Endothelial cell of umbilical vein (primary cell): ENCODE measurements around the gene ITGB8. TPM values are rescaled to one million over a fixed set of nuclear protein-coding genes. Genes with fewer than 3 reads are reported as not detected.

Source experiments
- BruUV-seq: library from RNA; stranded (reverse); fragments of 400-500 nt; replicated peaks from 2 replicates; lab custom pipeline; 2021; lab: Mats Ljungman, UMichigan
- CTCF ChIA-PET: fragments of 300-600, 350-600 bp; sonication (Branson Sonifier 250); formaldehyde crosslinking; loops from one replicate; lab custom pipeline; 2021; ENCODE audit warnings: antibody characterized with exemption, inconsistent platforms; lab: Charles Lee
- POLR2A ChIA-PET: fragments of 300-600, 350-600 bp; sonication (Branson Sonifier 250); formaldehyde crosslinking; loops from one replicate; lab custom pipeline; 2021; ENCODE audit warnings: antibody characterized with exemption, inconsistent platforms; lab: Charles Lee
- DNase-seq: peaks from one replicate; pipeline ENCODE4 v3.0.0-alpha.2; 2011; ENCODE audit warnings: low read depth, low spot score
- FAIRE-seq: peaks from 2 replicates; lab custom pipeline; 2011; peaks lifted over from hg19 to GRCh38; lab: Jason Lieb, UNC
- H2AFZ ChIP-seq: 2 replicates; pipeline ENCODE4 v1.6.0; 2012; ENCODE audit warnings: low read depth, low read length, control low read depth, inconsistent platforms
- H3K27ac ChIP-seq: 2 replicates; pipeline ENCODE4 v1.5.1; 2011; ENCODE audit warnings: low read depth, mild to moderate bottlenecking, control low read depth, low read length, moderate library complexity; ENCODE audit not compliant: insufficient read depth
- H3K27me3 ChIP-seq, 2 experiments: 2 replicates each; pipeline versions ENCODE4 v1.6.0 to v1.6.1; 2011; ENCODE audit warnings: low read length in 2 of 2, mixed read lengths in 1 of 2; ENCODE audit not compliant: control insufficient read depth in 2 of 2, insufficient read depth in 2 of 2
- H3K36me3 ChIP-seq, 2 experiments: 2 replicates in 1 of 2; 3 replicates in 1 of 2; pipeline ENCODE4 v1.5.1; 2011; ENCODE audit warnings: low read length in 2 of 2, mild to moderate bottlenecking in 1 of 2, moderate library complexity in 1 of 2; ENCODE audit not compliant: control insufficient read depth in 2 of 2, insufficient read depth in 2 of 2; ENCODE audit errors: extremely low read depth in 1 of 2
- H3K4me1 ChIP-seq: 3 replicates; pipeline ENCODE4 v1.5.1; 2011; ENCODE audit warnings: mild to moderate bottlenecking, low read length; ENCODE audit not compliant: control insufficient read depth, insufficient read depth; ENCODE audit errors: extremely low read depth
- H3K4me2 ChIP-seq: 2 replicates; pipeline ENCODE4 v1.6.1; 2011; ENCODE audit warnings: low read length, control low read depth, mixed read lengths; ENCODE audit not compliant: insufficient read depth
- H3K4me3 ChIP-seq, 3 experiments: fragments of 200-600 bp in 1 of 3; sonication (generic), shearing (Covaris generic) in 1 of 3; replicated peaks in 1 of 3; 2 replicates each; pipeline ENCODE4 v1.5.1; 2011 to 2016; ENCODE audit warnings: control low read depth in 3 of 3, low read length in 3 of 3, mild to moderate bottlenecking in 2 of 3, inconsistent platforms in 1 of 3, low read depth in 1 of 3, moderate library complexity in 1 of 3; ENCODE audit not compliant: insufficient read depth in 1 of 3
- H3K79me2 ChIP-seq: 2 replicates; pipeline ENCODE4 v1.6.0; 2012; ENCODE audit warnings: low read length, inconsistent platforms; ENCODE audit not compliant: control insufficient read depth, insufficient read depth
- H3K9ac ChIP-seq: replicated peaks from 2 replicates; pipeline ENCODE3; 2011; ENCODE audit warnings: low read length, control low read depth; ENCODE audit not compliant: insufficient read depth; ENCODE audit errors: extremely low read depth
- H3K9me1 ChIP-seq: replicated peaks from 3 replicates; pipeline ENCODE4 v1.6.0; 2011; ENCODE audit warnings: mild to moderate bottlenecking, low read length; ENCODE audit not compliant: control insufficient read depth, insufficient read depth; ENCODE audit errors: extremely low read depth
- H3K9me3 ChIP-seq: replicated peaks from 2 replicates; pipeline ENCODE4 v1.5.1; 2012; ENCODE audit warnings: low read length, inconsistent platforms; ENCODE audit not compliant: control insufficient read depth, insufficient read depth
- H4K20me1 ChIP-seq: replicated peaks from 2 replicates; pipeline ENCODE3; 2011; ENCODE audit warnings: mild to moderate bottlenecking, low read length; ENCODE audit not compliant: control insufficient read depth, insufficient read depth; ENCODE audit errors: extremely low read depth
- EZH2 ChIP-seq: IDR thresholded peaks from 2 replicates; pipeline ENCODE4 v1.6.1; 2012; ENCODE audit warnings: borderline replicate concordance, low read depth, mild to moderate bottlenecking, moderate library complexity, low read length, inconsistent platforms; ENCODE audit not compliant: severe bottlenecking
- FOS ChIP-seq: IDR thresholded peaks from 2 replicates; pipeline ENCODE4 v1.6.1; 2011; ENCODE audit warnings: mild to moderate bottlenecking, low read length, moderate library complexity, borderline replicate concordance; ENCODE audit not compliant: insufficient read depth
- GATA2 ChIP-seq: IDR thresholded peaks from 2 replicates; pipeline ENCODE4 v1.7.0; 2011; ENCODE audit warnings: low read depth, mild to moderate bottlenecking, moderate library complexity, mixed read lengths, low read length; ENCODE audit not compliant: insufficient read length, insufficient read depth
- JUN ChIP-seq: IDR thresholded peaks from 2 replicates; pipeline ENCODE4 v1.6.1; 2011; ENCODE audit warnings: borderline replicate concordance, low read depth; ENCODE audit not compliant: insufficient read length, insufficient read depth
- MYC ChIP-seq: IDR thresholded peaks from one replicate; pipeline ENCODE4 v1.6.1; 2011; ENCODE audit warnings: mild to moderate bottlenecking, low read depth, low read length
- POLR2A ChIP-seq: IDR thresholded peaks from 2 replicates; pipeline ENCODE4 v1.6.1; 2012; ENCODE audit warnings: low read depth, mild to moderate bottlenecking, control low read depth, low read length
- POLR2AphosphoS5 ChIP-seq: IDR thresholded peaks from 2 replicates; pipeline ENCODE4 v1.6.1; 2012; ENCODE audit warnings: low read depth, mild to moderate bottlenecking, control low read depth, low read length, moderate library complexity; ENCODE audit not compliant: insufficient read depth
- dilution Hi-C: fragments of 300-500 bp; cut with MboI; formaldehyde crosslinking; loops from one replicate; pipeline ENCODE4 v1.15.0; 2019; ENCODE audit warnings: low sequenced_read_pairs; ENCODE audit not compliant: extremely low pct_ligation_motif_present
- intact Hi-C: fragments of 100-400 bp; cut with micrococcal nuclease; formaldehyde crosslinking; loops from one replicate; pipeline ENCODE4 v1.10.0; 2022
- polyA plus RNA-seq, 4 experiments: library from polyadenylated mRNA; depleted of rRNA in 3 of 4; stranded (reverse) in 3 of 4; unstranded in 1 of 4; fragments of >200 nt; gene quantifications; 2 replicates each; pipeline versions ENCODE4 v1.2.1 to v1.2.3, GENCODE V29; 2011 to 2012; ENCODE audit warnings: missing spikeins in 1 of 4
- total RNA-seq: library from RNA; stranded (reverse); gene quantifications from 2 replicates; pipeline ENCODE4 v1.2.3, GENCODE V29; 2021
- TF ChIP-seq, protein P1 (sequence below): IDR thresholded peaks from 2 replicates; pipeline ENCODE4 v1.6.1; 2011; ENCODE audit not compliant: insufficient read depth, insufficient read length
- TF ChIP-seq, protein P2 (sequence below), 2 donors: IDR thresholded peaks; 1 replicate in 1 of 2; 2 replicates in 1 of 2; pipeline ENCODE4 v1.5.1; 2011; ENCODE audit warnings: low read length in 2 of 2, mild to moderate bottlenecking in 2 of 2, moderate library complexity in 2 of 2, control low read depth in 1 of 2, inconsistent platforms in 1 of 2, low read depth in 1 of 2; ENCODE audit not compliant: insufficient read depth in 1 of 2; ENCODE audit errors: extremely low read depth in 1 of 2

Gene ITGB8
- total and polyA plus RNA-seq, 2 donors (not counting 3 experiments of a cell fraction or from before 2014, with no cell fraction given): 2.9 to 8.2 TPM

DNA sequence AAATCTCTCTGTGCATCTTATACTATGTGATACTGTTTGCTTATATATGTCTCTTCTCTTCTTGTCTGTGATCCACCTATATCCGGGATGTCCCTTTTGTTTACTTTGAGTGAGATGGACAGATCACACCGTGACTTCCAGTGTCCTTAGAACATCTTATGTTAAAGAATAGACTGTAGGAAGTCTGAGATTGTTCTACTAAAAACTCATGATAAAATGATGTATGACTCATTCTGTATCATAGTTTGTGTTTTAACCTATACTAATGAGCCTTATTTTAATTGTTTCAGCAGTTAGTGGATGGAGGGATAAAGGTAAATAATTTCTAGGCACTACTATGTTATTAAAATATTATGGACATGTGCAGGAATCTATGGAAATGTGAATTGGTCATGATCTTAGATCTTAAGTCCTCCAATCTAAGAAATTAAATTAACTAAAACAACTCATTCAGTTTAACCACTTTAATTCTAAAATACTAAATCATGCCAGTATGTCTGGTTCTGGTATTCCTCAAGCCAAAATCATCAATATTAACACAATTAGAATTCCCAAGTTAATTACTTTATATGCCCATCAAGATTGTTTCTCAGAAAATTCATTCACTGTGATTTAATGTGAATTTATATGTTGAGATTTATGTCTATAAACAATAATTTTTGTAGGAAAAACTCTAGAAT, 32.0 kb downstream of the ITGB8 start:
- CTCF ChIA-PET: no interaction called here
- Histone ChIP-seq H4K20me1 (no peaks in the 10 kb centered on the region), H3K9me1 (no peaks in the 10 kb centered on the region), H3K27me3 (no peaks in the 10 kb centered on the region), H3K27ac (no peak overlapping the region), H3K79me2 (no peaks in the 10 kb centered on the region), H3K9ac (no peak overlapping the region), H3K4me1 (peaks cover 7% of the 10 kb centered on the region), H3K36me3 (peaks cover 0 to 4% of the 10 kb centered on the region in 2 experiments), H3K4me3 (no peak overlapping the region), H2AFZ (no peak overlapping the region), H3K9me3 (no peaks in the 10 kb centered on the region), H3K4me2 (no peak overlapping the region)
- dilution Hi-C loops: no loop called here
- DNase-seq (peak; percentile 21), FAIRE-seq (peak; percentile 48)
- POLR2A ChIA-PET: no interaction called here
- intact Hi-C loops: no loop called here
- no TSS peak for BruUV-seq
- TF ChIP-seq GATA2: peak; percentile 18
- TF ChIP-seq FOS: peak; percentile 79
- TF ChIP-seq POLR2A: no peak
- no peak for TF ChIP-seq POLR2AphosphoS5
- no peak for TF ChIP-seq MYC
- TF ChIP-seq, protein P1, sequence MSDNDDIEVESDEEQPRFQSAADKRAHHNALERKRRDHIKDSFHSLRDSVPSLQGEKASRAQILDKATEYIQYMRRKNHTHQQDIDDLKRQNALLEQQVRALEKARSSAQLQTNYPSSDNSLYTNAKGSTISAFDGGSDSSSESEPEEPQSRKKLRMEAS: no peak
- no peak for TF ChIP-seq EZH2
- peak; percentile 38 for TF ChIP-seq JUN
- TF ChIP-seq, protein P2, sequence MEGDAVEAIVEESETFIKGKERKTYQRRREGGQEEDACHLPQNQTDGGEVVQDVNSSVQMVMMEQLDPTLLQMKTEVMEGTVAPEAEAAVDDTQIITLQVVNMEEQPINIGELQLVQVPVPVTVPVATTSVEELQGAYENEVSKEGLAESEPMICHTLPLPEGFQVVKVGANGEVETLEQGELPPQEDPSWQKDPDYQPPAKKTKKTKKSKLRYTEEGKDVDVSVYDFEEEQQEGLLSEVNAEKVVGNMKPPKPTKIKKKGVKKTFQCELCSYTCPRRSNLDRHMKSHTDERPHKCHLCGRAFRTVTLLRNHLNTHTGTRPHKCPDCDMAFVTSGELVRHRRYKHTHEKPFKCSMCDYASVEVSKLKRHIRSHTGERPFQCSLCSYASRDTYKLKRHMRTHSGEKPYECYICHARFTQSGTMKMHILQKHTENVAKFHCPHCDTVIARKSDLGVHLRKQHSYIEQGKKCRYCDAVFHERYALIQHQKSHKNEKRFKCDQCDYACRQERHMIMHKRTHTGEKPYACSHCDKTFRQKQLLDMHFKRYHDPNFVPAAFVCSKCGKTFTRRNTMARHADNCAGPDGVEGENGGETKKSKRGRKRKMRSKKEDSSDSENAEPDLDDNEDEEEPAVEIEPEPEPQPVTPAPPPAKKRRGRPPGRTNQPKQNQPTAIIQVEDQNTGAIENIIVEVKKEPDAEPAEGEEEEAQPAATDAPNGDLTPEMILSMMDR (IDR thresholded peaks at IDR 0.05; ENCODE audit: extremely low read depth in 1 of 2, insufficient read depth in 1 of 2, low read depth in 1 of 2, low read length in 2 of 2): no peak
